ENCODE measurements around the gene SLK.

- TF ChIP-seq, protein P1, sequence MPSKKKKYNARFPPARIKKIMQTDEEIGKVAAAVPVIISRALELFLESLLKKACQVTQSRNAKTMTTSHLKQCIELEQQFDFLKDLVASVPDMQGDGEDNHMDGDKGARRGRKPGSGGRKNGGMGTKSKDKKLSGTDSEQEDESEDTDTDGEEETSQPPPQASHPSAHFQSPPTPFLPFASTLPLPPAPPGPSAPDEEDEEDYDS (CRISPR knock-in tag; IDR thresholded peaks at IDR 0.05): no peak
- TF ChIP-seq CTCF (CRISPR knock-in tag; IDR thresholded peaks at IDR 0.05): no peak
- no peak for TF ChIP-seq SP1 (IDR thresholded peaks at IDR 0.05)
- no peak for TF ChIP-seq SP1 (CRISPR knock-in tag; IDR thresholded peaks at IDR 0.05)
- TF ChIP-seq, protein P2, sequence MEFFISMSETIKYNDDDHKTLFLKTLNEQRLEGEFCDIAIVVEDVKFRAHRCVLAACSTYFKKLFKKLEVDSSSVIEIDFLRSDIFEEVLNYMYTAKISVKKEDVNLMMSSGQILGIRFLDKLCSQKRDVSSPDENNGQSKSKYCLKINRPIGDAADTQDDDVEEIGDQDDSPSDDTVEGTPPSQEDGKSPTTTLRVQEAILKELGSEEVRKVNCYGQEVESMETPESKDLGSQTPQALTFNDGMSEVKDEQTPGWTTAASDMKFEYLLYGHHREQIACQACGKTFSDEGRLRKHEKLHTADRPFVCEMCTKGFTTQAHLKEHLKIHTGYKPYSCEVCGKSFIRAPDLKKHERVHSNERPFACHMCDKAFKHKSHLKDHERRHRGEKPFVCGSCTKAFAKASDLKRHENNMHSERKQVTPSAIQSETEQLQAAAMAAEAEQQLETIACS (CRISPR knock-in tag; IDR thresholded peaks at IDR 0.05): no peak
- no peak for TF ChIP-seq ZNF335 (CRISPR knock-in tag; IDR thresholded peaks at IDR 0.05)
- no peak for TF ChIP-seq ATF1 (CRISPR knock-in tag; IDR thresholded peaks at IDR 0.05)
Observed at GRCh38 chr10:104033966-104034365, 67.0 kb downstream of the SLK start.

All from HepG2 (cell line).